ENCODE data around the gene RACK1. TPM values are rescaled to one million over a fixed set of nuclear protein-coding genes. Genes with fewer than 3 reads are reported as not detected.
"Not testable (repeated sequence)": the region's sequence is repeated elsewhere in the genome, so short reads cannot be mapped to it uniquely, and the experiment has no call there.

The RACK1 gene
- total and polyA plus RNA-seq, 4 donors, result 1,370 to 2,875 (median 1,528) TPM

DNA sequence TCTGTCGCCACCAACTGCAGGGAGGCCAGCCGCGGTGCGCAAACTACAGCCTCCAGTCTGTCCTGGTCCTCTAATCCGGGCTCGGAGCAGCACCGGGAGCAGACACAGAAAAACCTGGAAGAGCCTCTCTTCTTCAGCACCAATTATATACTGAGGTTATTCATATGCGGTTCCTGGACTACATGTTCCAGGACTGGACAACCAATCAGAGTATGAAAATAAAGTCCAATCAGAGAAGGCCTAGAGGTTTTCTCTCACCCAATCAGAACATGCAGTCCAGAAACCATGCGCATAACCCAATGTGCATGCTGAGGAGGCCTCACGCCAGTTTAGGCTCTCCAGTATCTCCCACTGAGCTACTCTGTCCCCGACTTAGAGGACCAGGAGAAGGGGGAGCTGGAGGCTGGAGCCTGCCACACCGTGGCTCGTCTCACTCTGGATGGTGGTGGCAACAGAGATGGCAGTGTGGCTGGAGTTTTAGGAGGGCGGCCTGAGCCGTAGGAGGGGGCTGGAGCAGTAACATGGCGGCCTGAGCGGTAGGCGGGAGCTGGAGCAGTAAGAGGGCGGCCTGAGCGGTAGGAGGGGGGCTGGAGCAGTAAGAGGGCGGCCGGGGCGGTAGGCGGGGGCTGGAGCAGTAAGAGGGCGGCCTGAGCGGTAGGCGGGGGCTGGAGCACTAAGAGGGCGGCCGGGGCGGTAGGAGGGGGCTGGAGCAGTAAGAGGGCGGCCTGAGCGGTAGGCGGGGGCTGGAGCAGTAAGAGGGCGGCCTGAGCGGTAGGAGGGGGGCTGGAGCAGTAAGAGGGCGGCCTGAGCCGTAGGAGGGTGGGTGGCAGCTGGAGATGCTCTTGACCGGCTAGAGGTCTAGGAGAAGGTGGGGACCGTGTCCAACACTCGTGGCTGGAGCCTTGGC lies 37.6 kb upstream of the RACK1 start:
- Histone ChIP-seq H3K4me1 (ENCODE audit: control insufficient read depth, insufficient read depth, low read length) (no peaks in the 10 kb centered on the region), H3K36me3 (ENCODE audit: control insufficient read depth, insufficient read depth, low read length) (peaks cover 12% of the 10 kb centered on the region), H3K9me3 (ENCODE audit: control insufficient read depth, insufficient read depth, low read length) (no peaks in the 10 kb centered on the region), H3K4me3 (ENCODE audit: low read depth, low read length) (no peak overlapping the region), H3K27ac (ENCODE audit: low read depth, low read length) (no peak overlapping the region), H3K27me3 (ENCODE audit: control insufficient read depth, insufficient read depth, low read length) (no peaks in the 10 kb centered on the region)
- 91% methylated on average over 36 of the region's 40 CpGs for WGBS (ENCODE audit: insufficient coverage)
- DNase-seq (ENCODE audit: low read depth in 4 of 6, low spot score in 6 of 6), result no peak

DNA sequence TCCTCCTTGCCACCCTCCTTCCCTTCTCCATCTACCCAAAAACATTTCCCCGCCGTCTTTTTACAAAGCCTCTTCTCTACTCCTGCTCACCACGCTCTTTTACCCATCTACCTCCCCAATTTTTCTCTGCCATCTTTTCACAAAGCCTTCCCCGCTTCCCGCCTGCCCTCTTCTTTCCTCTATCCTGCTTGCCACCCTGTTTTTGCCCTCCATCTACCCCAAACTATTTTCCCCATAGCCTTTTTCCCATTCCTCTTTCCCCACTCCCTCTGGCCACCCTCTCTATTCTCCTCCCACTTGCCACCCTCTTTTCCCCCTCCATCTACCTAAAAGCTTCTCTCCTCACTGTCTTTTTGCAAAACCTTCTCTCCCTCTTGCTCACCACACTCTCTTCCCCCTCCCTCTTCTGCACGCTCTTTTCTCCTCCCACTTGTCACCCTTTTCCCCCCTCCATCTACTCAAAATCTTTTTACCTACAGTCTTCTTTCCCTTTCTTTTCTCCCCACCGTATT lies 36.6 kb upstream of the RACK1 start:
- no peak overlapping the region for H3K4me3 ChIP-seq (ENCODE audit: low read depth, low read length)
- no peak overlapping the region for H3K27ac ChIP-seq (ENCODE audit: low read depth, low read length)
- WGBS (ENCODE audit: insufficient coverage), result 78% methylated on average over 7 of the region's 7 CpGs

DNA sequence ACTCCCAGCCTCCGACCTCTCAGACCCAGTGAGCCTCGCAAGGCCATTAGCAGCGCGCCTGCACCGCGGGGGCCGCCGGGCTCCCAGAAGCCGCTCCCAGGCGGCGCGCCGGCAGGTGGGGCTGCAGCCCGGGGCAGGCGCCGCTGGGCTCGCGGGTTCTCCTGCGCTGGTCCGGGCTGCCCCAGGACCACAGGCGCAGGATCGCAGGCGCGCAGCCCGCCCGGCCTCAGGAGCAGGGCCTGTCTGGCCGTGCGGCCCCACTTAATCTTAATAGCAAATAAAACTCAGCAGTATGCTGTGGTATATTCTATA lies 29.7 kb upstream of the RACK1 start:
- peaks cover 11% of the 10 kb centered on the region for H3K36me3 ChIP-seq (ENCODE audit: control insufficient read depth, insufficient read depth, low read length)
- H3K27ac ChIP-seq (ENCODE audit: low read depth, low read length); H3K4me3 ChIP-seq (ENCODE audit: low read depth, low read length); DNase-seq (ENCODE audit: low read depth in 4 of 6, low spot score in 6 of 6); H3K9me3 ChIP-seq (ENCODE audit: control insufficient read depth, insufficient read depth, low read length); H3K27me3 ChIP-seq (ENCODE audit: control insufficient read depth, insufficient read depth, low read length); H3K4me1 ChIP-seq (ENCODE audit: control insufficient read depth, insufficient read depth, low read length): not testable (repeated sequence)
- 18% methylated on average over 20 of the region's 28 CpGs for WGBS (ENCODE audit: insufficient coverage)

More for the DNA sequence above, 36.6 kb upstream of the RACK1 start:
- no peaks in the 10 kb centered on the region for H3K4me1 ChIP-seq (ENCODE audit: control insufficient read depth, insufficient read depth, low read length)
- peaks cover 9% of the 10 kb centered on the region for H3K36me3 ChIP-seq (ENCODE audit: control insufficient read depth, insufficient read depth, low read length)
- H3K27me3 ChIP-seq (ENCODE audit: control insufficient read depth, insufficient read depth, low read length), result no peaks in the 10 kb centered on the region
- H3K9me3 ChIP-seq (ENCODE audit: control insufficient read depth, insufficient read depth, low read length), result no peaks in the 10 kb centered on the region
- no peak for DNase-seq (ENCODE audit: low read depth in 4 of 6, low spot score in 6 of 6)

DNA sequence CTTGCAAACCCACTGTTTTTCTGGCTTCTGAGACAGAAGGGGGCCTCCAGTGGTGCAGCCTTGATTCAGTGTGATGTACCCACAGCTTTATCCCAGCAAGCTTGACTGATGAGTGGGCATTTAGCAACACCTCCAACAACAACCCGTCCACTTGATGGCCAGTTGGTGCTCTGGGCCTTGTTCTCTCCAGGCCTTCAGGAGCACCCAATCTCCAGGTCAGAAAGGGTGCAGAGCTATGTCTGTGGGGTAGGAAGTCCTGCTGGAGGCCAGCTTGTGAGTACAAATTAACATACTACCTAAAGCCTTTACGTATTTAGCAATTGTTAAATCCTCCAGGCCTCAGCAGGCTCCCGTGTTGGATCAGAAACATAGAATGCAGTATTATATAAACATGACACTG lies 27.4 kb upstream of the RACK1 start:
- Histone ChIP-seq H3K36me3 (ENCODE audit: control insufficient read depth, insufficient read depth, low read length) (peaks cover 11% of the 10 kb centered on the region), H3K4me3 (ENCODE audit: low read depth, low read length) (no peak overlapping the region), H3K27me3 (ENCODE audit: control insufficient read depth, insufficient read depth, low read length) (no peaks in the 10 kb centered on the region), H3K9me3 (ENCODE audit: control insufficient read depth, insufficient read depth, low read length) (no peaks in the 10 kb centered on the region), H3K27ac (ENCODE audit: low read depth, low read length) (no peak overlapping the region), H3K4me1 (ENCODE audit: control insufficient read depth, insufficient read depth, low read length) (no peaks in the 10 kb centered on the region)
- no CpG with 5 or more reads among the region's 3 CpGs for WGBS (ENCODE audit: insufficient coverage)
- no peak for DNase-seq (ENCODE audit: low read depth in 4 of 6, low spot score in 6 of 6)

DNA sequence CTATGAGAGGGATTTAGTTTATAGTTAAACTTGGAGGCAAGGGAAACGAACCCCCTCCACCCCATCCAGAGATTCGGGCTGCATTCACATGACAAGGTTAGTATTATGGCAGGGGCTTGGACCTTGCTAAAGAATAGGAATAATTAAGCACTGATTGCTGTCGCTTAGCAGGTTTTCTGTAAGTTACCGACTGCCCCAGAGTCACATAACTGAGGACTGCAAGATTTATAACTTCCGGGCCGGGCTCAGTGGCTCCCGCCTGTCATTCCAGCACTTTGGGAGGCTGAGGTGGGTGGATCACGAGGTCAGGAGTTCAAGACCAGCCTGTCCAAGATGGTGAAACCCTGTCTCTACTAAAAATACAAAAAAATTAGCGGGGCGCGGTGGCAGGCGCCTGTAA lies 24.2 kb upstream of the RACK1 start:
- 72% methylated on average over 8 of the region's 12 CpGs for WGBS (ENCODE audit: insufficient coverage)
- peaks cover 34% of the 10 kb centered on the region for H3K36me3 ChIP-seq (ENCODE audit: control insufficient read depth, insufficient read depth, low read length)

DNA sequence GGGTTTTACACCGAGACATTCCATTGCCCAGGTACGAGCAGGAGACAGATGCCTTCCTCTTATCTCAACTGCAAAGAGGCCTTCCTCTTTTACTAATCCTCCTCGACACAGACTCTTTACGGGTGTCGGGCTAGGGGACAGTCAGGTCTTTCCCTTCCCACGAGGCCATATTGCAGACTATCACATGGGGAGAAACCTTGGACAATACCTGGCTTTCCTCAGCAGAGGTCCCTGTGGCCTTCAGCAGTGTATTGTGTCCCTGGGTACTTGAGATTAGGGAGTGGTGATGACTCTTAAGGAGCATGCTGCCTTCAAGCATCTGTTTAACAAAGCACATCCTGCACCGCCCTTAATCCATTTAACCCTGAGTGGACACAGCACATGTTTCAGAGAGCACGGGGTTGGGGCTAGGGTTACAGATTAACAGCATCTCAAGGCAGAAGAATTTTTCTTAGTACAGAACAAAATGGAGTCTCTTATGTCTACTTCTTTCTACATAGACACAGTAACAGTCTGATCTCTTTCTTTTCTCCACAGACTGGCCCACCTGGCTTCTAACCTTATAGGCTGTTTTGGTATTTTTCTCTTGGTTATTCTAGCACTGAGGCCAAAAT lies 23.7 kb upstream of the RACK1 start:
- DNase-seq (ENCODE audit: low read depth in 4 of 6, low spot score in 6 of 6); H3K27me3 ChIP-seq (ENCODE audit: control insufficient read depth, insufficient read depth, low read length); H3K4me1 ChIP-seq (ENCODE audit: control insufficient read depth, insufficient read depth, low read length); H3K9me3 ChIP-seq (ENCODE audit: control insufficient read depth, insufficient read depth, low read length); H3K4me3 ChIP-seq (ENCODE audit: low read depth, low read length); H3K27ac ChIP-seq (ENCODE audit: low read depth, low read length): not testable (repeated sequence)
- H3K36me3 ChIP-seq (ENCODE audit: control insufficient read depth, insufficient read depth, low read length), result peaks cover 33% of the 10 kb centered on the region
- 100% methylated on average over 1 of the region's 8 CpGs for WGBS (ENCODE audit: insufficient coverage)

More for the DNA sequence above, 24.2 kb upstream of the RACK1 start:
- not testable (repeated sequence) for H3K4me1 ChIP-seq (ENCODE audit: control insufficient read depth, insufficient read depth, low read length); H3K9me3 ChIP-seq (ENCODE audit: control insufficient read depth, insufficient read depth, low read length); DNase-seq (ENCODE audit: low read depth in 4 of 6, low spot score in 6 of 6); H3K4me3 ChIP-seq (ENCODE audit: low read depth, low read length); H3K27ac ChIP-seq (ENCODE audit: low read depth, low read length); H3K27me3 ChIP-seq (ENCODE audit: control insufficient read depth, insufficient read depth, low read length)

DNA sequence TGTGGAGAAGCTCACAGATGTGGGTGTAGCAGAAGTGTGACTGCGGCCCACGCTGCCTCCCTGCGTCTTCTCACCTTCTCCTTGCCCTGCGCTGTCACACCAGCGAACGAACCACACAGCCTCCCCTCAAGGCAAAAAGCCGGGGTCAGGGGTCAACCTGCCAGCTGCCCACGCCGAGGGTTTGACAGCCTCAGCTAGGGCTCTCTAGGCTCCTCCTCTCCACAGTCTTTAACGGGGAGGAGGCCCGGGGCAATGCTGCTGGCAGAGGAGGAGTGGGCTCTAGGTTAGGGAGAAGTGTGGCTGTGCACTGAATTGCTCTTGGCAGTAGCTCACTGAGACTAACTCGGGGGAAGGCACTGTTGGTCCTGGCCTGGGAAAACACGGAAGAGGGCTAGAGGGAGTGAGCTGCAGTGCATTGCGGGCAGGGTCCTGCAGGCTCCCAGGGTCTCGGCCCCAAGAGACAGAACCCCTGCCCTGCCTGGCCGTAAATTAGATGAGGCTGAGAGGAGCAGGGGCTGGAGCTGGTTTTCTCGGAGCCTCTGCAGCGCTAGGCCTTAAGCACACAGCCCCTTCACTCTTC lies 21.5 kb upstream of the RACK1 start:
- peaks cover 28% of the 10 kb centered on the region for H3K36me3 ChIP-seq (ENCODE audit: control insufficient read depth, insufficient read depth, low read length)

DNA sequence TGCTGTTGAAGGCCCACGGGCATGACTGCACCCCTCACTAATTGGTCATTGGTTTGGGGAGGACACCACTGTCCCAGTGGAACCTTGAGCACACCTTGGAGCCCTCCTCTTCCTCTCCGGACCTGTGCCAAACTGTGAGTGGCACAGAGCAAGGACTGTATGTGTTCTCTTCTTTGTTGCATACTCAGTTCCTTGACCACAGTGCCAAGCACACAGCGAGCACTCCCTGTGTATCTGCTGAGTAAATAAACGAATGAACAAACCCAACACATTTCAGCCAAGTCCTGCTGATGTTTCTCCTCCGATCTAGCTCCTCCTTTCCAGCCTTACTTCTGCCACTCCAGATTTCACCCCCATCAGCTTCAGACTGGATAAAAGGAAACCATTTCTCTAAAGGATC lies 19.9 kb upstream of the RACK1 start:
- peaks cover 25% of the 10 kb centered on the region for H3K4me1 ChIP-seq (ENCODE audit: control insufficient read depth, insufficient read depth, low read length)
- peaks cover 28% of the 10 kb centered on the region for H3K36me3 ChIP-seq (ENCODE audit: control insufficient read depth, insufficient read depth, low read length)
- H3K27me3 ChIP-seq (ENCODE audit: control insufficient read depth, insufficient read depth, low read length), result no peaks in the 10 kb centered on the region
- no peak overlapping the region for H3K27ac ChIP-seq (ENCODE audit: low read depth, low read length)
- DNase-seq (ENCODE audit: low read depth in 4 of 6, low spot score in 6 of 6), result no peak
- no peak overlapping the region for H3K4me3 ChIP-seq (ENCODE audit: low read depth, low read length)
- H3K9me3 ChIP-seq (ENCODE audit: control insufficient read depth, insufficient read depth, low read length), result no peaks in the 10 kb centered on the region
- 84% methylated on average over 5 of the region's 5 CpGs for WGBS (ENCODE audit: insufficient coverage)

More for the DNA sequence above, 21.5 kb upstream of the RACK1 start:
- peaks cover 15% of the 10 kb centered on the region for H3K4me1 ChIP-seq (ENCODE audit: control insufficient read depth, insufficient read depth, low read length)
- H3K27ac ChIP-seq (ENCODE audit: low read depth, low read length), result no peak overlapping the region
- no peak for DNase-seq (ENCODE audit: low read depth in 4 of 6, low spot score in 6 of 6)
- H3K27me3 ChIP-seq (ENCODE audit: control insufficient read depth, insufficient read depth, low read length), result no peaks in the 10 kb centered on the region
- WGBS (ENCODE audit: insufficient coverage), result 53% methylated on average over 14 of the region's 18 CpGs
- H3K4me3 ChIP-seq (ENCODE audit: low read depth, low read length), result no peak overlapping the region
- H3K9me3 ChIP-seq (ENCODE audit: control insufficient read depth, insufficient read depth, low read length), result no peaks in the 10 kb centered on the region

DNA sequence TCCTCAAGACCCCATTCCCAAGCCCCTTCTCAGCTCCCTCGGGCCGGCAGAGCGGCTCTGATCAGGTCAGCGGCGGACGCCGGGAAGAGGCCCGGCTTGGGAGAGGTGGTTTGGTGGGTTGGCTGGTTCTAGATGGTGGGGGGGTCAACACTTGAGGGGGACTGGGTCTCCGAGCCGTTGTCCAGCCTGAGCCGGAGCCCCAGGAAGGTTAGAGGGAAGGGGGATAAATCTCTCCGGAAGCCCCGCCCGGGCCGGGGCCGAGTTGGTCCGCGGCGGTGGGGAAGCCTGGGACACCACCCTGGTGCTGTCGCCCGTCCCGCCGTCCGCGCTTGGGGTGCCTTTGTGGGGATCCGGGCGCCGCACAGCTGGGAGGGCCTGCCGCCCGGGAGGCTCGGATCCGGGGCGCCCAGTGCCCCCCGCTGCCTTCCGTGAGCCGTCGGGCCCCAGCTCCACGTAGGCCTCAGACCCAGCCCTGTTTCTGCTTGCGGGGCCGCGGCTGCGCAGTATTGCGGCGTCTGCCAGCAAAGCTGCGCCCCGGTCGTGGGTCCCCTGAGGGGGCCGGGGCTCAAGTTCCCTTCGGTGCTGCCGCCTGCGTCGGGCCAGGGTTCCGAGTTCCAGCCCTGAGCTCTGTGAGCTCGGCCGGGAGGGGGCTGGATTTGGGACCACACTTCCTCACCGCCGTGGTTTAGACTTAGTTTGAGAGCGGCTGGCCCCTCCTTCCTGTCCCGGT lies 17.8 kb upstream of the RACK1 start:
- H3K4me1 ChIP-seq (ENCODE audit: control insufficient read depth, insufficient read depth, low read length), result peaks cover 34% of the 10 kb centered on the region
- peak overlapping the region; percentile 97 for H3K27ac ChIP-seq (ENCODE audit: low read depth, low read length)

More for the DNA sequence above, 17.8 kb upstream of the RACK1 start:
- H3K27me3 ChIP-seq (ENCODE audit: control insufficient read depth, insufficient read depth, low read length), result no peaks in the 10 kb centered on the region
- peaks cover 30% of the 10 kb centered on the region for H3K36me3 ChIP-seq (ENCODE audit: control insufficient read depth, insufficient read depth, low read length)
- under 1% methylated on average over 58 of the region's 59 CpGs for WGBS (ENCODE audit: insufficient coverage)
- H3K4me3 ChIP-seq (ENCODE audit: low read depth, low read length), result peak overlapping the region; percentile 95
- DNase-seq (ENCODE audit: low read depth in 4 of 6, low spot score in 6 of 6), result peak; percentile 24 to 88 (median 54)
- H3K9me3 ChIP-seq (ENCODE audit: control insufficient read depth, insufficient read depth, low read length), result no peaks in the 10 kb centered on the region
